Chondrocyte (in vitro differentiated cells): ENCODE data around the gene APBA1. TPM values are rescaled to one million over a fixed set of nuclear protein-coding genes. Genes with fewer than 3 reads are reported as not detected.

Source experiments
- DNase-seq: peaks from one replicate; pipeline ENCODE4 v3.0.0; 2021; ENCODE audit warnings: mixed read lengths, low spot score
- H3K27ac Mint-ChIP-seq: one replicate; pipeline ENCODE4 v1.8.0; 2021; ENCODE audit warnings: mild to moderate bottlenecking, moderate library complexity, mixed read lengths; ENCODE audit not compliant: unreplicated experiment
- H3K27me3 Mint-ChIP-seq: 2 replicates; pipeline ENCODE4 v1.8.0; 2021; ENCODE audit warnings: low read depth, mixed read lengths
- H3K36me3 Mint-ChIP-seq: 2 replicates; pipeline ENCODE4 v1.8.0; 2021; ENCODE audit warnings: low read depth, mixed read lengths
- H3K4me1 Mint-ChIP-seq: 2 replicates; pipeline ENCODE4 v1.8.0; 2021; ENCODE audit warnings: low read depth, mild to moderate bottlenecking, mixed read lengths
- H3K4me3 Mint-ChIP-seq: one replicate; pipeline ENCODE4 v1.8.0; 2021; ENCODE audit warnings: mild to moderate bottlenecking, moderate library complexity, mixed read lengths; ENCODE audit not compliant: unreplicated experiment
- H3K9me3 Mint-ChIP-seq: 2 replicates; pipeline ENCODE4 v1.8.0; 2021; ENCODE audit warnings: low read depth, mixed read lengths
- total RNA-seq: library from RNA; stranded (reverse); gene quantifications from 3 replicates; pipeline ENCODE4 v1.2.1, GENCODE V29; 2021
- TF ChIP-seq, protein P1 (sequence below): fragments of 200-600 bp; sonication (generic); IDR thresholded peaks from 2 replicates; pipeline ENCODE4 v1.5.0; 2021; ENCODE audit warnings: antibody characterized with exemption, mild to moderate bottlenecking, moderate library complexity

The APBA1 gene
- total RNA-seq, 1 donor from 2014 or later = 12.3 TPM

DNA sequence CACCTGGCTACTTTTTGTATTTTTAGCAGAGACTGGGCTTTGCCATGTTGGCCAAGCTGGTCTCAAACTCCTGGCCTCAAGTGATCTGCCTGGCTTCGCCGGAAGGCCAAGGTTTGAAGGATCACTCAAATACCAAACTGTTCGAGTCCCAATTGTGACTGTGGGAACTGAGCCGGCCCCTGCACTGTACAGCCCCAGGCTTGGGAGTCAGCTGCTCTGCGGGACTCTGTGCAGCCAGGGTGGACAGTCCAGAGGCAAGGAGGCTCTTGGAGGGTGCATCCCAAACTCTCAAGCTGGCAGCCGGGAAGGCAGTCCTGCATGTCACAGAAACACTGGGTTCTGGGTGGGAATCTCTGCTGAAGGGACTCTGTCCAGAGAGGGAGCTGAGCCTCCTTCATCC lies 238.2 kb downstream of the APBA1 start:
- no peaks in the 10 kb centered on the region for H3K4me1 Mint-ChIP-seq

DNA sequence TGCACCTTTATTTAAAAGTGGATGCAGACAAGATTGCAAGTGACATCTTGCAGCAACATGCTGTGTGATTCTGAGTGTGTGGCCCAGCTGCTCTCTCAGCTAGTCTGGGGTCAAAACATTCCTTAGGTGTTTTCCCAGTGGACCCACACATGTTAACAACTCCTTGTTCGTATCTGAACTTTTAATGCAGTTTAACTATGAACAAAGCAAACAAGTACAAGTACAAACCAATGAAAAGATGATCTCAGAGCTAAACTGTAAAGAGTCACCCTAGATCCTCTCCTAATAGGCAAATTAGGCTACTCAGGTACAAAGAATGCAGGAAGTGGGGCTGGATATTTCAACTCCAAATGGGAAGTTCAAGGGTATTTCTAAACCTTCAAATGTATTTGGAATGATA lies 238.8 kb downstream of the APBA1 start:
- Mint-ChIP-seq H3K4me3 (no peak overlapping the region), H3K27me3 (no peaks in the 10 kb centered on the region), H3K36me3 (peaks cover 14% of the 10 kb centered on the region), H3K9me3 (peaks cover 7% of the 10 kb centered on the region), H3K4me1 (no peaks in the 10 kb centered on the region), H3K27ac (no peak overlapping the region)
- TF ChIP-seq, protein P1, sequence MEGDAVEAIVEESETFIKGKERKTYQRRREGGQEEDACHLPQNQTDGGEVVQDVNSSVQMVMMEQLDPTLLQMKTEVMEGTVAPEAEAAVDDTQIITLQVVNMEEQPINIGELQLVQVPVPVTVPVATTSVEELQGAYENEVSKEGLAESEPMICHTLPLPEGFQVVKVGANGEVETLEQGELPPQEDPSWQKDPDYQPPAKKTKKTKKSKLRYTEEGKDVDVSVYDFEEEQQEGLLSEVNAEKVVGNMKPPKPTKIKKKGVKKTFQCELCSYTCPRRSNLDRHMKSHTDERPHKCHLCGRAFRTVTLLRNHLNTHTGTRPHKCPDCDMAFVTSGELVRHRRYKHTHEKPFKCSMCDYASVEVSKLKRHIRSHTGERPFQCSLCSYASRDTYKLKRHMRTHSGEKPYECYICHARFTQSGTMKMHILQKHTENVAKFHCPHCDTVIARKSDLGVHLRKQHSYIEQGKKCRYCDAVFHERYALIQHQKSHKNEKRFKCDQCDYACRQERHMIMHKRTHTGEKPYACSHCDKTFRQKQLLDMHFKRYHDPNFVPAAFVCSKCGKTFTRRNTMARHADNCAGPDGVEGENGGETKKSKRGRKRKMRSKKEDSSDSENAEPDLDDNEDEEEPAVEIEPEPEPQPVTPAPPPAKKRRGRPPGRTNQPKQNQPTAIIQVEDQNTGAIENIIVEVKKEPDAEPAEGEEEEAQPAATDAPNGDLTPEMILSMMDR = no peak
- no peak for DNase-seq

More for the DNA sequence above, 238.2 kb downstream of the APBA1 start:
- Mint-ChIP-seq H3K36me3 (peaks cover 14% of the 10 kb centered on the region), H3K9me3 (peaks cover 7% of the 10 kb centered on the region), H3K27me3 (no peaks in the 10 kb centered on the region), H3K27ac (no peak overlapping the region), H3K4me3 (no peak overlapping the region)
- TF ChIP-seq, protein P1 = no peak
- DNase-seq = no peak

DNA sequence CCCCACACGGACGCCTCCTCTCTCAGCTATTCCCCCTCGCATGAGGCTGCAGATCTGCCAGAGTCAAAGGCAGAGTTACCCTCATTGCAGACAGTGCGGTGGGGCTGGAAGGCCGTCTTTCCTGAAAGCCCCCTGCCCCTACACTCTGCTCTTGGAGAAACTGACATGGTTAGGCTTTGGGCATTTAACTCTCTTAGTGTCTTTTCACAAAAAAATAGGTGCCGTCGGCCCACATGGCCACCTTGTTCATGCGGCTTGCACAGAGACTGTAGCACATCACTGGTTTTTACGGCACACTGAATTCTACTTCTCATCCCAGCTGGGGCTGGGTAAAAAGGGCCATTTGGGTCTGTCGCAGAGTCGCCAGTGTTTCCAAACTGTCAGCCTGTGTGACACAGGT lies 239.5 kb downstream of the APBA1 start:
- Mint-ChIP-seq H3K4me1 (no peaks in the 10 kb centered on the region), H3K27ac (no peak overlapping the region), H3K36me3 (peaks cover 14% of the 10 kb centered on the region), H3K4me3 (no peak overlapping the region), H3K27me3 (no peaks in the 10 kb centered on the region), H3K9me3 (peaks cover 7% of the 10 kb centered on the region)
- TF ChIP-seq, protein P1 = no peak
- DNase-seq = no peak

DNA sequence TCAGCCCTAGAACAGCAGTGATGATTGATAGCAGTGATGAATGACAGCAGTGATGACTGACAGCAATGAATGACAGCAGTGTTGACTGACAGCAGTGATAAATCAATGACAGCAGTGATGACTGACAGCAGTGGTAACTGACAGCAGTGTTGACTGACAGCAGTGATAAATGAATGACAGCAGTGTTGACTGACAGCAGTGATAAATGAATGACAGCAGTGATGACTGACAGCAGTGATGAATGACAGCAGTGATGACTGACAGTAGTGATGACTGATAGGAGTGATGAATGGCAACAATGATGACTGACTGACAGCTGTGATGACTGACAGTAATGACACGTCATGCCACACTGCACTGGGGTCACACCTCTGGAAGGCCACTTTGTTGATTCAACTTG lies 240.4 kb downstream of the APBA1 start:
- Mint-ChIP-seq H3K36me3 (peaks cover 14% of the 10 kb centered on the region), H3K27ac (no peak overlapping the region), H3K4me1 (no peaks in the 10 kb centered on the region)

DNA sequence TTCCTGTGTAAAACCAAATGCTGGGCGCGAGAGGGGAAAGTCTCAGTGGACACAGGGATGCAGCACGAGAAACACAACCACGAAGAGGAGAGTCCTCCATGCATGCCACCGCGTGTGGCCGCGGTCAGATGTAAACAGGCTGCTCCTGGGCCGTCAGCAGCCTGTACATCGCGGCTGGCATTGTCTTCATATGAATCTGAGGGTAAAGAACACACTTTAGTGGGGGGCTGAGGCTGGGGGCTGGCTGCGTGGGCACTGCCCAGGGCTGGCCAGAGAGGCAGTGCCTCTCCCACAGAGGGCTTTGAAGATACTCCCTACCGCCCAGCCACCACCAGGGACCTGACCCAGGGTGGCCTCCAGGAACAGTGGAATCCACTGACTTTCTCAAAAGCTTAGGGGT lies 241.0 kb downstream of the APBA1 start:
- DNase-seq = no peak
- Mint-ChIP-seq H3K36me3 (peaks cover 14% of the 10 kb centered on the region), H3K4me3 (no peak overlapping the region), H3K27me3 (no peaks in the 10 kb centered on the region), H3K4me1 (no peaks in the 10 kb centered on the region), H3K9me3 (peaks cover 7% of the 10 kb centered on the region), H3K27ac (no peak overlapping the region)
- TF ChIP-seq, protein P1 = no peak

More for the DNA sequence above, 240.4 kb downstream of the APBA1 start:
- no peak overlapping the region for H3K4me3 Mint-ChIP-seq
- H3K9me3 Mint-ChIP-seq = peaks cover 7% of the 10 kb centered on the region
- TF ChIP-seq, protein P1 = no peak
- no peak for DNase-seq
- H3K27me3 Mint-ChIP-seq = no peaks in the 10 kb centered on the region
